SW480 (cell line): Measurements from ENCODE around the gene U2AF2.
"Not testable (repeated sequence)": the region's sequence is repeated elsewhere in the genome, so short reads cannot be mapped to it uniquely, and the experiment has no call there.

Experiments
- DNase-seq: peaks from one replicate; pipeline ENCODE4 v3.0.0-alpha.2; 2016; ENCODE audit warnings: low spot score

U2AF2 gene

DNA sequence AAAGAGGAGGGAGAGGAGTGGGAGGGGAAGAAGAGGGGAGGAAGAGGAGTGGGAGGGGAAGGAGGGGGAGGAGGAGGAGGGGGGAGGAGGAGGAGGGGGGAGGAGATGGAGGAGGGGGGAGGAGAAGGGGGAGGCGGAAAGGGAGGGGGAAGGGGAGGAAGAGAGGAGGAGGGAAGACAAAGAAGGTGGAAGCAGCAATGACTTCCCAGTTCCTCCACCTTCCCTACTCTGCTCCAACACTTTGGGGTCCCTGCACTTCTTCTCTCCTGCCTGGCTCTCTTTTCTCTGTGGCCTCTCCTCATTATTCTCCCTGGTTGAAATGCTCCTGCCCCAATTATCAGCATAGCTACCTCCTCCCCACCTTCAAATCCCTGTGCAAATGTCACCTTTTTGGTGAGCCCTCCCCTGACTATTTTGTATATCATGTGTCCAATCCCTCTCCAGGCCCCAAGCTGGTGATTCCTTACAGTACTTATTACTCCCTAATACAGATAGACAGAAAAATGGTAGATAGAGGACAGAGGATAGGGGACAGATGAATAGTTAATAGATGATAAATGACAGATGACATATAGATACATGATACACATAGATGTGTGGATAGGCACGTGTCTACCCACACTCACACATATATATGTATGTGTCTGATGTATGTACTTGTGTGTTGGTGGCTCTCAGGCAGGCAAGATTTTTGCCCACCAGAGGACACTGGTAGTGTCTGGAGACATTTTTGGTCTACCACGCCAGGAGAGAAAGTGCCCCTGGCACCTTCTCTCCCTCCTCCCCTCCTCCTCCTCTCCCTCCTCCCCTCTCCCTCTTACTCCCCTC is 58.2 kb downstream of the U2AF2 start:
- DNase-seq: no peak

DNA sequence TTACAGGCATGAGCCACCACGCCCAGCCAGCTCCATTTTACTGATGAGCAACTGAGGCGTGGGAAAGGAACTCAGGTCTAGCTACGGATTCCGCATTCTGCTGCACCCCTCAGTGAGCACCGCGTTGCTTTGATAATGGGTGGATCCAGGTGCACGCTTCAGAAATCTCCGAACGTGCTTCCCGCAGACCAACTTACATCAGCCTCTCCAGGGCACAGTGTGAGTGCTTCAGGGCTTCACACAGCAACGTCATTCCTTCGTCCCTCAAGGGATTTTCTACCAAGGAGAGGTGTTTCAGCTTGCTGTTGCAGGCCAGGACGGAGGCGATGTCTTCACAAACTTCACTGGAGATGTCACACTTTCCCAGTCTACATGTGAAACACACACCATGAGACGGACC is 61.7 kb downstream of the U2AF2 start:
- DNase-seq: no peak

DNA sequence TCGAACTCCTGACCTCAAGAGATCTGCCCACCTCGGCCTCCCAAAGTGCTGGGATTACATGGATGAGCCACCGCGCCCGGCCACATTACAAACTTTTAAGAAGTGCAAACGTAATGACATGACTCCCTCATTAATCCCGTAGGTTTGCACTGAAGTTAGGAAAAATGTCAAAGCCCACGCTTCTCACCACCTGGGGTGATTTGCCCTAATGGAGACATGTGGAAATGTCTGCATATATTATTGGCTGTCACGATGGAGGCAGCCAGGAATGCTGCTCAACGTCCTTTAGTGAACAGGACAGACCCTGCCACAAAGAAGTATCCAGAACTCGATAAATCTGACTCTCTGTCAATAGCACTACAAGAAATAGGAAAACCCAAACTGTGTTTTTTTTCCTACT is 62.4 kb downstream of the U2AF2 start:
- DNase-seq: no peak

DNA sequence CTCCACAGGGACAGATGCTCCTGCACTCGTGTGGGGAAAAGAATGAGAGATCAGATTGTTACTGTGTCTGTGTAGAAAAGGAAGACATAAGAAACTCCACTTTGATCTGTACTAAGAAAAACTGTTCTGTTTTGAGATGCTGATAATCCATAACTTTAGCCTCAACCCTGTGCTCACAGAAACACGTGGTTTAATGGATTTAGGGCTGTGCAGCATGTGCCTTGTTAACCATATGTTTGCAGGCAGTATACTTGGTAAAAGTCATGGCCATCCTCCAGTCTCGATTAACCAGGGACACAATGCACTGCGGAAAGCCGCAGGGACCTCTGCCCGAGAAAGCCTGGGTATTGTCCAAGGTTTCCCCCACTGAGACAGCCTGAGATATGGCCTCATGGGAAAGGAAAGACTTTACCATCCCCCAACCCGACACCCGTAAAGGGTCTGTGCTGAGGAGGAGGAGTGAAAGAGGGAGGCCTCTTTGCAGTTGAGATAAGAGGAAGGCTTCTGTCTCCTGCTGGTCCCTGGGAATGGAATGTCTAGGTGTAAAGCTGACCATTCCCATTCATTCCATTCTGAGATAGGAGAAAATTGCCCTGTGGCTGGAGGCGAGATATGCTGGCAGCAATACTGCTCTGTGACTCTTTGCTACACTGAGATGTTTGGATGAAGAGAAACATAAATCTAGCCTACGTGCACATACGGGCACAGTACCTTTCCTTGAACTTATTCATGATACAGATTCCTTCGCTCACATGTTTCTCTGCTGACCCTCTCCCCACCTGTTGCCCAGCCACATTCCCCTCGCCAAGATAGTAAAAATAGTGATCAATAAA is 63.3 kb downstream of the U2AF2 start:
- not testable (repeated sequence) for DNase-seq

DNA sequence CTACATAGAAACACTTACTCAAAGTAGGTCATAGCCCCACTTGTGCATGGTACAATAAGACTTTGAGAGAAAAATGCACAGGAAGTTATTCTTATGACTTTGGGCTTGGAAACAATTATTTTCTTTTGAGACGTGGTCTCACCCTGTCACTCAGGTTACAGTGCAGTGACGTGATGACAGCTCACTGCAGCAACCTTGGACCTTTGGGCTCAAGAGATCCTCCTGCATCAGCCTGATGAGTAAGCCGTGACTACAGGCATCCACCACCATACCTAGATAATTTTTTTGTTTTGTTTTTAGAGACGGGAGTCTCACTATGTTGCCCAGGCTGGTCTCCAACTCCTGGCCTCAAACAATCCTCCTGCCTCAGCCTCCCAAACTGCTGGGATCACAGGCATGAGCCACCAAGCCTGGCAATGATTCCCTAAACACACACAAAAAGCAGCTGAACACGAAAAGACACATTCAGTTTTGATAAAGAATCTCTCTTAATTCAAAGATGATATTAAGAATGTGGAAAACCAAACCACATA is 65.4 kb downstream of the U2AF2 start:
- no peak for DNase-seq

DNA sequence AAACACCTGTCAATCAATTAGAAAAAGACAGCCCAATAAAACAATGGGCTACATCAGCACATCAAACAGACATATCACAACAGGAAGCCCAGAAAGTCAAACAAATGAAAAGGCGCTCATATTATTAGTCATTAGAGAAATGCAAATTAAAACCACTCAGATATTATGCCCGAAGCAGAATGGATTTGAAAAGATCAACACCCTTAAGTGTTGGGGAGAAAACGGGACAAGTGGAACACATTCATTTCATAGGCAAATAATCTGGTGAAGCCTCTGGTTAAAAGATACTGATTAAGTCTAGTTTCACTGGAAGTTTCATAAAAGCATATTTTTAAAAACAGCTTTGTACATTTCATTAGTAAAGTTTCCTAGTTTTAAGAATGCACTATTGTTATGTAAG is 66.0 kb downstream of the U2AF2 start:
- no peak for DNase-seq

DNA sequence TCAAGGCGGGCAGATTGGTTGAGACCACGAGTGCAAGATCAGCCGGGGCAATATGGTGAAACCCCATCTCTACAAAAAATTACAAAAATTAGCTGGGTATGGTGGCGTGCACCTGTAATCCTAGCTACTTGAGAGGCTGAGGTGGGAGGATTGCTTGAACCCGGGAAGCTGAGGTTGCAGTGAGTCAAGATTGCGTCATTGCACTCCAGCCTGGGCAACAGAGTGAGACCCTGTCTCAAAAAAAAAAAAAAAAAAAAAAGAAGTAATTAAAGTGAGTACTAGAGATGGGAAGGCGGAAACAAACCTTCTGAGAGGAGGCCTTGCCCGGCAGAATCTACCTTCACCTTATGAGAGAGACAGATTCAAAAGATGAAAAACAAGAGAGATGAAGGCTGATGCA is 68.7 kb downstream of the U2AF2 start:
- no peak for DNase-seq
